Stomach (tissue), 9 donors: ENCODE data around the gene KRTAP10-3. TPM values are rescaled to one million over a fixed set of nuclear protein-coding genes. Genes with fewer than 3 reads are reported as not detected.

Source experiments
- DNase-seq, 2 donors: peaks; one replicate each; pipeline versions ENCODE4 v3.0.0 to v3.0.0-alpha.2; 2013 to 2019
- H3K27ac ChIP-seq, 5 donors: fragments of 200-600 bp in 4 of 5; sonication (generic) in 4 of 5; one replicate each; pipeline ENCODE4 v1.5.1; 2013 to 2019; ENCODE audit warnings: mild to moderate bottlenecking in 1 of 5, moderate library complexity in 1 of 5
- H3K27me3 ChIP-seq, 3 donors: fragments of 200-600 bp; sonication (generic); one replicate each; pipeline ENCODE4 v1.5.1; 2017 to 2019; ENCODE audit warnings: mixed run types in 1 of 3
- H3K36me3 ChIP-seq, 4 donors: fragments of 200-600 bp; sonication (generic); 1 replicate in 3 of 4; 2 replicates in 1 of 4; pipeline ENCODE4 v1.5.1; 2016 to 2019
- H3K4me1 ChIP-seq, 4 donors: fragments of 200-600 bp; sonication (generic); one replicate each; pipeline ENCODE4 v1.5.1; 2016 to 2019
- H3K4me3 ChIP-seq, 4 donors: fragments of 200-600 bp; sonication (generic) in 3 of 4; one replicate each; pipeline ENCODE4 v1.5.1; 2016 to 2019; ENCODE audit warnings: mild to moderate bottlenecking in 1 of 4
- H3K9me3 ChIP-seq, 4 donors: fragments of 200-600 bp; sonication (generic); one replicate each; pipeline ENCODE4 v1.5.1; 2016 to 2019
- EP300 ChIP-seq: sonication (generic); formaldehyde crosslinking; IDR thresholded peaks from one replicate; pipeline ENCODE4 v1.6.1; 2017; ENCODE audit warnings: antibody characterized with exemption
- POLR2A ChIP-seq, 4 donors: fragments of 450-650 bp; IDR thresholded peaks; one replicate each; pipeline ENCODE4 v1.6.1; 2016; ENCODE audit warnings: antibody characterized with exemption in 4 of 4, control low read depth in 2 of 4, mild to moderate bottlenecking in 1 of 4, moderate library complexity in 1 of 4
- POLR2AphosphoS5 ChIP-seq, 3 donors: sonication (generic); formaldehyde crosslinking; IDR thresholded peaks; one replicate each; pipeline ENCODE4 v1.6.1; 2016; ENCODE audit warnings: antibody characterized with exemption in 3 of 3
- WGBS, 5 donors: extraction: QIAGEN DNeasy Blood & Tissue Kit in 3 of 5; methylation state at CpG; one replicate each; pipeline versions ENCODE4 v1.1.5 to v1.1.7; 2013 to 2018; 5-methylcytosine and 5-hydroxymethylcytosine counted together
- intact Hi-C: fragments of 100-400 bp; cut with DNase I; formaldehyde crosslinking; loops from one replicate; pipeline ENCODE4 v1.15.1; 2023; ENCODE audit warnings: low total_unique reads
- polyA plus RNA-seq, 3 donors: library from polyadenylated mRNA; stranded (reverse); fragments of 200-250 nt; gene quantifications; one replicate each; pipeline ENCODE4 v1.2.3, GENCODE V29; 2013
- total RNA-seq, 5 donors: library from RNA; depleted of rRNA; stranded (reverse); fragments of >200 nt; gene quantifications; one replicate each; pipeline versions ENCODE4 v1.1.0 to v1.2.3, GENCODE V29; 2014 to 2016
- TF ChIP-seq, protein P1 (sequence below), 7 experiments: fragments of 450-650 bp in 4 of 7; fragments of 200-600 bp in 3 of 7; sonication (generic) in 3 of 7; IDR thresholded peaks; one replicate each; pipeline ENCODE4 v1.5.1; 2016 to 2019; ENCODE audit warnings: antibody characterized with exemption in 7 of 7, control low read depth in 2 of 7, mild to moderate bottlenecking in 1 of 7
- donor health status: healthy with polysubstance abuse.
- donor health status: Bipolar disorder and iron deficiency.
- donor health status: healthy.

Gene KRTAP10-3
- total and polyA plus RNA-seq, 8 donors: not detected

DNA sequence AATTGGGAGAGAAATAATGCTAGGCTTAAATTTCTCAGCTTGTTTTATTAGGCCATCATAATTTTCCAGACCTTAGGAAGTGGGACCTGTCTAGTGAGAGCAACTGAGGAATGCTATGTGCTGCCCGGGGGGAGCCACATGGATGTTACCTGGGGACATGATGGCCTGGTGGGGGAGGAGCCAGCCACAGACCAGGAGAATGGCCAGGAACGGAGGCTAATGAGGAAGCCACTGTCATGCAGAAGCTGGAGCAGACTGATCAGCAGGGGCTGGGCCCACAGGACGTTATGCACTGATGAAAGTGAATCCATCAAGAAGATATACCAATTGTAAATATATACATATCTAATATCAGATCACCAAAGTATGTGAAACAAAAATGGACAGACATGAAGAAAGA, 14.0 kb downstream of the KRTAP10-3 start:
- H3K36me3 ChIP-seq: no peaks in the 10 kb centered on the region
- H3K9me3 ChIP-seq: peaks cover 0 to 31% (median 13%) of the 10 kb centered on the region in 4 donors
- H3K4me3 ChIP-seq: no peak overlapping the region
- 52 to 79% (median 74%) methylated on average over 3 of the region's 3 CpGs for WGBS, 5 donors
- H3K27me3 ChIP-seq: peaks cover 0 to 22% (median 5%) of the 10 kb centered on the region in 3 donors
- H3K27ac ChIP-seq: no peak overlapping the region
- DNase-seq: no peak
- intact Hi-C loops: no loop called here
- peaks cover 0 to 9% (median 9%) of the 10 kb centered on the region in 4 donors for H3K4me1 ChIP-seq
- TF ChIP-seq POLR2A (IDR thresholded peaks at IDR 0.05) (no peak), POLR2AphosphoS5 (IDR thresholded peaks at IDR 0.05) (no peak), EP300 (no peak)
- TF ChIP-seq, protein P1, sequence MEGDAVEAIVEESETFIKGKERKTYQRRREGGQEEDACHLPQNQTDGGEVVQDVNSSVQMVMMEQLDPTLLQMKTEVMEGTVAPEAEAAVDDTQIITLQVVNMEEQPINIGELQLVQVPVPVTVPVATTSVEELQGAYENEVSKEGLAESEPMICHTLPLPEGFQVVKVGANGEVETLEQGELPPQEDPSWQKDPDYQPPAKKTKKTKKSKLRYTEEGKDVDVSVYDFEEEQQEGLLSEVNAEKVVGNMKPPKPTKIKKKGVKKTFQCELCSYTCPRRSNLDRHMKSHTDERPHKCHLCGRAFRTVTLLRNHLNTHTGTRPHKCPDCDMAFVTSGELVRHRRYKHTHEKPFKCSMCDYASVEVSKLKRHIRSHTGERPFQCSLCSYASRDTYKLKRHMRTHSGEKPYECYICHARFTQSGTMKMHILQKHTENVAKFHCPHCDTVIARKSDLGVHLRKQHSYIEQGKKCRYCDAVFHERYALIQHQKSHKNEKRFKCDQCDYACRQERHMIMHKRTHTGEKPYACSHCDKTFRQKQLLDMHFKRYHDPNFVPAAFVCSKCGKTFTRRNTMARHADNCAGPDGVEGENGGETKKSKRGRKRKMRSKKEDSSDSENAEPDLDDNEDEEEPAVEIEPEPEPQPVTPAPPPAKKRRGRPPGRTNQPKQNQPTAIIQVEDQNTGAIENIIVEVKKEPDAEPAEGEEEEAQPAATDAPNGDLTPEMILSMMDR (IDR thresholded peaks at IDR 0.05): no peak

DNA sequence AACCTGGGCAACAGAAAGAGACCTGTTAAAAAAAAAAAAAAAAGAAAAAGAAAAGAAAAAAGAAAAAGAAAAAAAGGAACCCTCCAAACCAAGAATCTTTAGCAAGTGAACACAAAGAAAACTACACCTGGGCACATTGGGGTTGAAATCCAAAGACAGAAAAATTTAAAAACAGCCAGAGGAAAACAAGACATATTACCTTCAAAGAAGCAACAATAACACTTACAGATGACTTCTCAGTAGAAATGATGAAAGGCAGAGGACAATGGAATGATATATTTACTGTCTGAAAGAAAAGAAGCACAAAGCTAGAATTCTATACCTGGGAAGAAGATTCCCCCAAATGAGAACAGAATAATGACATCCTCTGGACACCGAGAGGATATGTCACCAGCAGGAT, 15.9 kb downstream of the KRTAP10-3 start:
- H3K4me3 ChIP-seq: no peak overlapping the region
- WGBS, 5 donors: 75 to 90% (median 84%) methylated on average over 1 of the region's 1 CpG
- intact Hi-C loops: no loop called here
- no peaks in the 10 kb centered on the region for H3K4me1 ChIP-seq
- H3K27me3 ChIP-seq: peaks cover 0 to 31% (median 6%) of the 10 kb centered on the region in 3 donors
- DNase-seq: no peak
- no peak overlapping the region for H3K27ac ChIP-seq
- no peaks in the 10 kb centered on the region for H3K36me3 ChIP-seq
- TF ChIP-seq POLR2A (IDR thresholded peaks at IDR 0.05): no peak
- TF ChIP-seq, protein P1 (IDR thresholded peaks at IDR 0.05): no peak
- TF ChIP-seq POLR2AphosphoS5 (IDR thresholded peaks at IDR 0.05): no peak
- no peak for TF ChIP-seq EP300
- peaks cover 0 to 31% (median 13%) of the 10 kb centered on the region in 4 donors for H3K9me3 ChIP-seq

DNA sequence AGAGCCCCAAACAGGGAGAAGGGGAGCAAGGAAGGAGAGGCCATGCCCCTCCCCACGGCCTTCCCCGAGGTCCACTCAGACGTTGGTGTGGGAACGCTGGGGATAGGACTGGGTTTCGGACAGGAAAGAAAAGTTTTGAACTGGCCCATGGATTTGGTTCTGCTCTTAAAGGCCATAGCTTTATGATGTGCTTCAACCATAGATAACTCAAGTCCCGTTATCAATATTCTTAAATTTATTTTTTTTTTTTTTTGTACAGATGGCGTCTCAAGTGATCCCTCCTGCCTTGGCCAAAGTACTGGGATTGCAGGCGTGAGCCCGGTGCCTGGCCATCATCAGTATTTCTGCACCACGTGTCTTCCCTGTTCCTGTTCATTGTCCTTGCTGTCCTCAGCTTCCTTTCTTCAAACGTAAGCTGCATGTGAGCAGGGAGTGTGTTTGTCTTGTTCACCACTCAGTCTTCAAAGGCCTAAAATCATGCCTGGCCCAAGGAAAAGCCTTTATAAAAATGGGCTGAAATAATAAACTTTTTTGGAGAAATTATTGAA, 17.8 kb downstream of the KRTAP10-3 start:
- Histone ChIP-seq H3K4me1 (no peaks in the 10 kb centered on the region), H3K4me3 (no peak overlapping the region), H3K9me3 (peaks cover 0 to 22% (median 8%) of the 10 kb centered on the region in 4 donors), H3K36me3 (no peaks in the 10 kb centered on the region), H3K27me3 (peaks cover 0 to 31% (median 6%) of the 10 kb centered on the region in 3 donors), H3K27ac (no peak overlapping the region)
- no peak for DNase-seq
- intact Hi-C loops: no loop called here
- 76 to 84% (median 83%) methylated on average over 11 of the region's 11 CpGs for WGBS, 5 donors
- TF ChIP-seq, protein P1 (IDR thresholded peaks at IDR 0.05): no peak
- TF ChIP-seq POLR2AphosphoS5 (IDR thresholded peaks at IDR 0.05) (no peak), EP300 (no peak), POLR2A (IDR thresholded peaks at IDR 0.05) (no peak)

DNA sequence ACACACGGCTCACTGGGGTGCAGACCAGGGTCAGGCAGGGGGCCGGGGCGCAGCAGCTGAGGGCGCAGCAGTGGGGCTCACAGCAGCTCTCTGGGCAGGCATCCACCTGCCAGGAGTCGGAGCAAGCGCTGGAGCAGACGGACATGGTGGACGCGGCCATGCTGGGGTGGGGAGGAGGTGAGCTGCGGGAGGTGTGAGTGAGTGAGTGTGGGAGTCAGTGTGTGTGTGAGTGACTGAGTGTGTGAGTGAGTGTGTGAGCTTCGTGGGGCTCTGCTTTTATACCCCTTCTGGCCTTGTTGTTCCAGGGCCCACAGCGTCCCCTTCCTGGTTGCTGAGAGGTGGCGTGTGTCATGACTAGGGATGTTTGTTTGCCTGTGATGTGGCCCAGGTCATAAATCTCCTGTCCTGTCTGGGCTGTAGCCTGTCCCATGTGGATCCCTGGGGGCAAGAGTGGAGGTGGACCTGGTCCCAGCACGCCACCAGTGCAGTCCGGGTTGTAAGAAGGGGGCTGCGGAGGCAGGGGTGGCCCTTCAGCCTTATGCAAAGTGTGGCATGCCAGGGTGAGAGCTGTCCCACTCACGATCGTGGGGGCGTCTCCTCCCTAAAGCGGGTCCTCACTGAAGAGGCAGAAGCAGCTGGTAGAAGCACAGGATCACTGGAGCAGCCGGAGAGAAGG, 18.5 kb downstream of the KRTAP10-3 start, which contains the start of gene KRTAP10-1:
KRTAP10-1 (minus strand) TSS at position 205 of the 676 bp plus-strand sequence; CDS start at position 160, 45 bp downstream.
- WGBS, 5 donors: 70 to 78% (median 73%) methylated on average over 16 to 21 of the region's 21 CpGs
- intact Hi-C loops: no loop called here
- Histone ChIP-seq H3K9me3 (peaks cover 0 to 22% (median 8%) of the 10 kb centered on the region in 4 donors), H3K27ac (no peak within 1 kb of the TSS), H3K4me3 (no peak within 1 kb of the TSS), H3K27me3 (peaks cover 0 to 31% (median 6%) of the 10 kb centered on the region in 3 donors), H3K4me1 (no peaks in the 10 kb centered on the region), H3K36me3 (no peaks in the 10 kb centered on the region)
- no peak for DNase-seq
- TF ChIP-seq POLR2A (IDR thresholded peaks at IDR 0.05) (no peak), POLR2AphosphoS5 (IDR thresholded peaks at IDR 0.05) (no peak), EP300 (no peak)
- TF ChIP-seq, protein P1 (IDR thresholded peaks at IDR 0.05): no peak
